ENCODE results near the gene NAALADL2.

Gene NAALADL2

GRCh38 chr3:175749981-175750380 is 890.8 kb downstream of the NAALADL2 start:
- TF ChIP-seq, protein P1, sequence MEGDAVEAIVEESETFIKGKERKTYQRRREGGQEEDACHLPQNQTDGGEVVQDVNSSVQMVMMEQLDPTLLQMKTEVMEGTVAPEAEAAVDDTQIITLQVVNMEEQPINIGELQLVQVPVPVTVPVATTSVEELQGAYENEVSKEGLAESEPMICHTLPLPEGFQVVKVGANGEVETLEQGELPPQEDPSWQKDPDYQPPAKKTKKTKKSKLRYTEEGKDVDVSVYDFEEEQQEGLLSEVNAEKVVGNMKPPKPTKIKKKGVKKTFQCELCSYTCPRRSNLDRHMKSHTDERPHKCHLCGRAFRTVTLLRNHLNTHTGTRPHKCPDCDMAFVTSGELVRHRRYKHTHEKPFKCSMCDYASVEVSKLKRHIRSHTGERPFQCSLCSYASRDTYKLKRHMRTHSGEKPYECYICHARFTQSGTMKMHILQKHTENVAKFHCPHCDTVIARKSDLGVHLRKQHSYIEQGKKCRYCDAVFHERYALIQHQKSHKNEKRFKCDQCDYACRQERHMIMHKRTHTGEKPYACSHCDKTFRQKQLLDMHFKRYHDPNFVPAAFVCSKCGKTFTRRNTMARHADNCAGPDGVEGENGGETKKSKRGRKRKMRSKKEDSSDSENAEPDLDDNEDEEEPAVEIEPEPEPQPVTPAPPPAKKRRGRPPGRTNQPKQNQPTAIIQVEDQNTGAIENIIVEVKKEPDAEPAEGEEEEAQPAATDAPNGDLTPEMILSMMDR (IDR thresholded peaks at IDR 0.05; ENCODE audit: low read depth, low read length): no peak

DNA sequence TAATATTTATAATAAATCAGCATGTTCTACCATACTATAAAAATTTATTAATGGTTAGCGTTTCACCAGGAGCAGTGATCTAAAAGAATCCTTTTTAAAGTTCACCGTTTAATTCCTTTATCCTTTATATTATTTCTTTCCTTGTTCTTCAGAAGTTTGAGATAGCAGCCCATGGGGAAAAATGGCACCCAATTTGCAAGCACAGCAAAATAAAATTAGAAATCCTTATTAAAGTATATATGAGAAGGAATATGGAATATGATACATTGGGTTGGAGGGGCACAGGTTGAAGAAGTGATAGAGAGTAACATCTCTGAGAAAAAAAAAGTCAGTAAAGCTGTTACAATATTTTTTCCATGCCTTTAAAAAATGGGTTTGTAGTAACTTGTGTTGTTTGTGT is 892.0 kb downstream of the NAALADL2 start:
- DNase-seq (ENCODE audit: extremely low read depth, low read depth): no peak
- TF ChIP-seq, protein P1 (IDR thresholded peaks at IDR 0.05; ENCODE audit: low read depth, low read length): no peak

More at GRCh38 chr3:175749981-175750380, 890.8 kb downstream of the NAALADL2 start:
- no peak for DNase-seq (ENCODE audit: extremely low read depth, low read depth)

GRCh38 chr3:175763948-175764347 is 904.8 kb downstream of the NAALADL2 start:
- DNase-seq (ENCODE audit: extremely low read depth, low read depth): no peak
- TF ChIP-seq, protein P1 (IDR thresholded peaks at IDR 0.05; ENCODE audit: low read depth, low read length): no peak

DNA sequence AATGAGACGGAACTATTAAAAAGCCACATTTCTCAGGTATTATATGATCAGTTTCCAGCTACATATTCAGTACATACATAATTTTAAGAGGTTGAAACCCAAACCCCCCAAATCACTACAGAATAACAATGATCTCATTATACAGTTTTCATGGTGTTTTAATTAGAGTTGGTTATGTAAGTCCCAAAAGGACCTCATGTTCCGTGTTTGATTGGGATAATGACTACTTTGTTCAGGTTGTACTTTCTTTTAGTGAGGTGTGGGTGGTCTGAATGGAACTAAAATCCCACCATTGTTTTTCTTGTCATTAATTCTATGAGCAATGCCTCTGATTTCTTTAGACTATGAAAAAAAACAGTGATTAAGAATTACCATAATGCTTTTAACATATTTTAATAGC is 905.6 kb downstream of the NAALADL2 start:
- no peak for DNase-seq (ENCODE audit: extremely low read depth, low read depth)
- TF ChIP-seq, protein P1 (IDR thresholded peaks at IDR 0.05; ENCODE audit: low read depth, low read length): no peak

- TF ChIP-seq, protein P1 (IDR thresholded peaks at IDR 0.05; ENCODE audit: low read depth, low read length): no peak
- DNase-seq (ENCODE audit: extremely low read depth, low read depth): no peak
Measured at GRCh38 chr3:175770426-175770825, 911.3 kb downstream of the NAALADL2 start.

- TF ChIP-seq, protein P1 (IDR thresholded peaks at IDR 0.05; ENCODE audit: low read depth, low read length): no peak
- DNase-seq (ENCODE audit: extremely low read depth, low read depth): no peak
Measured at GRCh38 chr3:175777495-175777894, 918.4 kb downstream of the NAALADL2 start.

DNA sequence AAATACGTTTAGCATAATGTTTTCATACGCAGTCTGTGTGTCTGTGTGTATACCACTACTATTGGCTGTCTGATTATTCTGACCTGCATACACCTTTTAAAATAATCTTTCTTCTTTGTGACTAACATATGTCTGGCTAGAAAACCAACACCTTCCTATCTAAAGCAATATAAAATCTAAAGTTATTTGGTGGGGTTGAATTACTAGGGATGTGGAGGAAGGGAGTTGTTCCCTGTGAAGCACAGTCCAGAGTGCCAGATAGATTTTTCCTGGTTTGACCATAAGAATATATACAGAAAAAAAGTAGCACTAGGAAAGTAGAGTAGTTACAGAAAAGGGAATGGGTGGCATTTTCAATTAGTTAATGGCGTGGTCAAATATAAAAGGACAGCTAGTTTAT is 918.8 kb downstream of the NAALADL2 start:
- TF ChIP-seq, protein P1 (IDR thresholded peaks at IDR 0.05; ENCODE audit: low read depth, low read length): no peak

More for the DNA sequence above, 918.8 kb downstream of the NAALADL2 start:
- no peak for DNase-seq (ENCODE audit: extremely low read depth, low read depth)
